Sigmoid colon (tissue), 4 donors: Measurements from ENCODE around the gene PIK3C2G.

Experiments used
- CTCF ChIP-seq, 4 experiments: fragments of 450-650 bp in 3 of 4; fragments of 200-600 bp in 1 of 4; IDR thresholded peaks; one replicate each; pipeline ENCODE4 v1.5.1; 2016 to 2019; ENCODE audit warnings: antibody characterized with exemption in 4 of 4, mild to moderate bottlenecking in 3 of 4, moderate library complexity in 2 of 4
- POLR2A ChIP-seq, 2 donors: fragments of 450-650 bp; IDR thresholded peaks; one replicate each; pipeline ENCODE4 v1.6.1; 2016; ENCODE audit warnings: antibody characterized with exemption in 2 of 2, mild to moderate bottlenecking in 2 of 2, moderate library complexity in 2 of 2
- POLR2AphosphoS5 ChIP-seq, 4 donors: sonication (generic); formaldehyde crosslinking; IDR thresholded peaks; one replicate each; pipeline ENCODE4 v1.6.1; 2017; ENCODE audit warnings: antibody characterized with exemption in 4 of 4

DNA sequence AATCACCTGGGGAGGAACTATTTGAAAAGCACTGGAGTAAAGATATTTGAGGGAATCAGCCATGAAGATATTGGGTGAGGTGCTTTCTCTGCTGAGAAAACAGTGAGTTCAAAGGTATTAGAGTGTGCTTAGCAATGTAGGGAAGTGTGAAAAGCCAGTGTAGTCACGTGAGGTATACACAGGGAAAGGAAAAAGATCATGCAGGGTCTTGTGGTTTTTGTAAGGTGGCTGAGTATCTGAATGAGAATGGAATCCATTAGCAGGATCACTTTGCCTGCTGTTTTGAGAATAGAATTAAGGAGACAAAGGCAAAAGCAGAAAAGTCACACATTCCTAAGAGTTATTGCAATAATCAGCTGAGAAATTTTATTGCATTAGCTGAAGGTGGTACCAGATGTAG lies 193.0 kb downstream of the PIK3C2G start:
- TF ChIP-seq CTCF (IDR thresholded peaks at IDR 0.05) (no peak), POLR2A (IDR thresholded peaks at IDR 0.05) (no peak), POLR2AphosphoS5 (IDR thresholded peaks at IDR 0.05) (no peak)
